Suprapubic skin (tissue), 4 donors: ENCODE measurements around the gene PLEKHG5. TPM values are rescaled to one million over a fixed set of nuclear protein-coding genes. Genes with fewer than 3 reads are reported as not detected.
A peak's percentile ranks its signal among the peaks of the same experiment; 100 is the strongest.

Experiments used
- DNase-seq, 2 donors: peaks; one replicate each; pipeline ENCODE4 v3.0.0-alpha.2; 2019; ENCODE audit warnings: low spot score in 2 of 2
- H3K27ac ChIP-seq: fragments of 200-600 bp; sonication (generic); one replicate; pipeline ENCODE4 v1.5.1; 2019
- H3K27me3 ChIP-seq: fragments of 200-600 bp; sonication (generic); one replicate; pipeline ENCODE4 v1.5.1; 2019
- H3K36me3 ChIP-seq: fragments of 200-600 bp; sonication (generic); one replicate; pipeline ENCODE4 v1.5.1; 2019
- H3K4me1 ChIP-seq: fragments of 200-600 bp; sonication (generic); one replicate; pipeline ENCODE4 v1.5.1; 2019
- H3K4me3 ChIP-seq: fragments of 200-600 bp; sonication (generic); one replicate; pipeline ENCODE4 v1.5.1; 2019; ENCODE audit warnings: mild to moderate bottlenecking
- H3K9me3 ChIP-seq: fragments of 200-600 bp; sonication (generic); one replicate; pipeline ENCODE4 v1.5.1; 2019
- EP300 ChIP-seq: sonication (generic); formaldehyde crosslinking; IDR thresholded peaks from one replicate; pipeline ENCODE4 v1.6.1; 2017; ENCODE audit warnings: antibody characterized with exemption
- POLR2A ChIP-seq, 2 donors: fragments of 450-650 bp; IDR thresholded peaks; one replicate each; pipeline ENCODE4 v1.6.1; 2017; ENCODE audit warnings: antibody characterized with exemption in 2 of 2, mild to moderate bottlenecking in 2 of 2, moderate library complexity in 2 of 2
- POLR2AphosphoS5 ChIP-seq, 3 donors: sonication (generic); formaldehyde crosslinking; IDR thresholded peaks; one replicate each; pipeline ENCODE4 v1.6.1; 2017; ENCODE audit warnings: antibody characterized with exemption in 3 of 3
- WGBS: methylation state at CpG from one replicate; pipeline ENCODE4 v1.1.5; 2018; 5-methylcytosine and 5-hydroxymethylcytosine counted together
- total RNA-seq, 4 donors: library from RNA; depleted of rRNA; stranded (reverse); fragments of >200 nt; gene quantifications; one replicate each; pipeline ENCODE4 v1.1.0, GENCODE V29; 2016
- TF ChIP-seq, protein P1 (sequence below), 2 donors: fragments of 200-600 bp in 1 of 2; fragments of 450-650 bp in 1 of 2; sonication (generic) in 1 of 2; IDR thresholded peaks; one replicate each; pipeline ENCODE4 v1.5.1; 2016 to 2019; ENCODE audit warnings: antibody characterized with exemption in 2 of 2, mild to moderate bottlenecking in 1 of 2, moderate library complexity in 1 of 2

PLEKHG5 gene
- total RNA-seq, 4 donors from 2014 or later = 76.3 to 347 (median 107) TPM

DNA sequence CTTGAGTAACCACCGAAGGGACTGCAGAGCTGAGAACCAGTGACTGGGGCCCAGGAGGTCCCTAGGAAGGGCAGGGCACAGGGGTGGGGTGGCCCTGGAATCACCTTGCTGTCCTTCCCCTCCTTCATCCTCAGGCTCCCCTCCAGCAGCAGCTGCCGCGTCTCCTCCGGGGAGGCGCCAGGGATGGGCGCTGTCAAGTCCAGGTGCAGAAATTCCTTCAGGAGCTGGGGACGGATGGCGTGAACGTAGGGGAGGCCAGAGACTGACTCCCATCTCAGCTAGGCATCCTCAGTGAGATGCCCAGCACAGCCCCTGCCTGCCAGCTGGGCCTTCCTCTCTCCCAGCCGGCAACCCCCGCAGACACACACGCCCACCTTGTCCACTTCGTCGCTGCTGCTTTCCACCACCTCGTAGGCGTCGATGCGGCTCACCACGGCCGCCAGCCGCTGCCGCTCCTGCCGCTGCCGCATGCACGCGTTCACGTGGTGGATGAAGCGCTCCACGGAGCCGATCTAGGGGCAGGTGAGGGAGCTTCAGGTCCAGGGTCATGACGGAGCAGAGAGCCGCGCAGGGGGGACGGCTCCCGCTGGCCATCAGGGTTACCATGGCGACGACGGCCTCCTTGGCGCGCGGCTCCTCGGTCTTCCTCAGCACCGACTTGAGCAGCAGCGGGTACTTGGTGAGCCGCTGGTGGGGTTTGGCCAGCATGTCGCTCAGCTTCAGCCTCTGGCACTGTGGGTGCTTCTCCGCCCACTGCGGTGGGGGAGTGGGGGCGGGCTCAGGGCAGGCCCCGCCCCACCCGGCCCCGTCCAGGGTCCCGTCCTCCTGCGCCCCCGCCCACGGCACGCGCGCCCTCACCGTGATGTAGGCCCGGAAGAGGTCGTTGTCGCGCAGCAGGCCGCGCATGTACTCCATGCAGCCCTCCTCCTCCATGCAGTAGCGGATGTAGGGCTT lies 21.1 kb downstream of the PLEKHG5 start:
- H3K9me3 ChIP-seq = no peaks in the 10 kb centered on the region
- H3K4me1 ChIP-seq = peaks cover 28% of the 10 kb centered on the region
- H3K27me3 ChIP-seq = peaks cover 7% of the 10 kb centered on the region
- peaks cover 53% of the 10 kb centered on the region for H3K36me3 ChIP-seq
- no peak overlapping the region for H3K27ac ChIP-seq
- H3K4me3 ChIP-seq = peak overlapping the region; percentile 21
- no peak for DNase-seq
- 90% methylated on average over 23 of the region's 67 CpGs for WGBS
- TF ChIP-seq POLR2A (IDR thresholded peaks at IDR 0.05) (no peak), POLR2AphosphoS5 (IDR thresholded peaks at IDR 0.05) (no peak), EP300 (no peak)
- TF ChIP-seq, protein P1, sequence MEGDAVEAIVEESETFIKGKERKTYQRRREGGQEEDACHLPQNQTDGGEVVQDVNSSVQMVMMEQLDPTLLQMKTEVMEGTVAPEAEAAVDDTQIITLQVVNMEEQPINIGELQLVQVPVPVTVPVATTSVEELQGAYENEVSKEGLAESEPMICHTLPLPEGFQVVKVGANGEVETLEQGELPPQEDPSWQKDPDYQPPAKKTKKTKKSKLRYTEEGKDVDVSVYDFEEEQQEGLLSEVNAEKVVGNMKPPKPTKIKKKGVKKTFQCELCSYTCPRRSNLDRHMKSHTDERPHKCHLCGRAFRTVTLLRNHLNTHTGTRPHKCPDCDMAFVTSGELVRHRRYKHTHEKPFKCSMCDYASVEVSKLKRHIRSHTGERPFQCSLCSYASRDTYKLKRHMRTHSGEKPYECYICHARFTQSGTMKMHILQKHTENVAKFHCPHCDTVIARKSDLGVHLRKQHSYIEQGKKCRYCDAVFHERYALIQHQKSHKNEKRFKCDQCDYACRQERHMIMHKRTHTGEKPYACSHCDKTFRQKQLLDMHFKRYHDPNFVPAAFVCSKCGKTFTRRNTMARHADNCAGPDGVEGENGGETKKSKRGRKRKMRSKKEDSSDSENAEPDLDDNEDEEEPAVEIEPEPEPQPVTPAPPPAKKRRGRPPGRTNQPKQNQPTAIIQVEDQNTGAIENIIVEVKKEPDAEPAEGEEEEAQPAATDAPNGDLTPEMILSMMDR (IDR thresholded peaks at IDR 0.05) = no peak

- Histone ChIP-seq H3K9me3 (no peaks in the 10 kb centered on the region), H3K4me3 (no peak overlapping the region), H3K4me1 (peaks cover 19% of the 10 kb centered on the region), H3K27me3 (peaks cover 9% of the 10 kb centered on the region), H3K27ac (no peak overlapping the region), H3K36me3 (peaks cover 51% of the 10 kb centered on the region)
- WGBS = 91% methylated on average over 9 of the region's 13 CpGs
- no peak for DNase-seq
- TF ChIP-seq POLR2A (IDR thresholded peaks at IDR 0.05) = no peak
- no peak for TF ChIP-seq POLR2AphosphoS5 (IDR thresholded peaks at IDR 0.05)
- TF ChIP-seq, protein P1 (IDR thresholded peaks at IDR 0.05) = no peak
- no peak for TF ChIP-seq EP300
Measured at GRCh38 chr1:6468729-6469461, 22.6 kb downstream of the PLEKHG5 start.

- WGBS = 92% methylated on average over 16 of the region's 30 CpGs
- H3K36me3 ChIP-seq = peaks cover 51% of the 10 kb centered on the region
- no peak for TF ChIP-seq POLR2A (IDR thresholded peaks at IDR 0.05)
Measured at GRCh38 chr1:6467744-6468688, 23.5 kb downstream of the PLEKHG5 start.

DNA sequence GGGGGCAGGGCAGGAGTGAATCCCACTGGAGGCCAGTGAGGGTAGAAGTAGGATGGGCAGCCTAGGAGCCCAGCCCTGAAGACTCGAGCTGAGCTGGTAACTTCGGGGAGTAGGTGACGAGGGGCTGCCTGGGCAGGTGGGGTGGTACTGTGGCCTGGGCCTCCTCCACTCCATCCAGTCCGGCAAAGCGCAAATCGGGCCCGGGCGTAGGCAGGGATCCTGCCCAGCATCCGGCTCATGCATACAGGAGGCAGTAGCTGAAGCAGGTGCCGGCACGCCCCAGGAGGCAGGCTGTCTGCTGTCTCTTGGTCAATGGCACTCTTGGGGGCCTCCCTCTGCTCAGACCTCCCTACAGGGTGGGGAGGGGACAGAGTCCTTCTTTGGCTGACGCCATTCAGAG lies 24.2 kb downstream of the PLEKHG5 start:
- Histone ChIP-seq H3K27me3 (peaks cover 9% of the 10 kb centered on the region), H3K36me3 (peaks cover 54% of the 10 kb centered on the region), H3K27ac (no peak overlapping the region), H3K9me3 (no peaks in the 10 kb centered on the region), H3K4me3 (no peak overlapping the region), H3K4me1 (peaks cover 7% of the 10 kb centered on the region)
- over 99% methylated on average over 11 of the region's 12 CpGs for WGBS
- DNase-seq = no peak
- TF ChIP-seq POLR2AphosphoS5 (IDR thresholded peaks at IDR 0.05) (no peak), POLR2A (IDR thresholded peaks at IDR 0.05) (no peak), EP300 (no peak)
- TF ChIP-seq, protein P1 (IDR thresholded peaks at IDR 0.05) = no peak

More at GRCh38 chr1:6467744-6468688, 23.5 kb downstream of the PLEKHG5 start:
- Histone ChIP-seq H3K4me1 (peaks cover 15% of the 10 kb centered on the region), H3K9me3 (no peaks in the 10 kb centered on the region), H3K27me3 (peaks cover 9% of the 10 kb centered on the region), H3K27ac (no peak overlapping the region), H3K4me3 (no peak overlapping the region)
- DNase-seq = no peak

DNA sequence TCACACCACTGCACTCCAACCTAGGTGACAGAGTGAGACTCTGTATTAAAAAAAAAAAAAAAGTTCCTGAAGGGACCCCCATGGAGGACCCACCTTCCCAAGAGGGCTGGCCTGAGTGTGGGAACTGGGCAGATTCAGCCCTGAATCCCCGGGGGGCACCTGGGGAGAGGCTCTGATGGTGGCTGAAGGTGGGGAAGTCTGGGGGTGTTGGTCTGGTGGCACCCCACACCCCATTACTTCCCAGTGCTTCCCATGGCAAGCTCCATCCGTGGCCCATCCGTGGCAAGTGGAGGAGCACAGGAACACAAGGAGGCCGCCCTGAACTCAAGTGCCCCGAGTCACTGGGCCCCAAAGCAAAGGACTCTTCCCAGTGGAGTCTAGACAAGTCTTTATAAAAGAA lies 24.7 kb downstream of the PLEKHG5 start:
- Histone ChIP-seq H3K27me3 (peaks cover 11% of the 10 kb centered on the region), H3K4me1 (peaks cover 7% of the 10 kb centered on the region), H3K27ac (no peak overlapping the region), H3K36me3 (peaks cover 59% of the 10 kb centered on the region), H3K4me3 (no peak overlapping the region), H3K9me3 (no peaks in the 10 kb centered on the region)
- DNase-seq = no peak
- TF ChIP-seq, protein P1 (IDR thresholded peaks at IDR 0.05) = no peak
- TF ChIP-seq EP300 (no peak), POLR2A (IDR thresholded peaks at IDR 0.05) (no peak), POLR2AphosphoS5 (IDR thresholded peaks at IDR 0.05) (no peak)
- 100% methylated on average over 1 of the region's 5 CpGs for WGBS
